Measurements from ENCODE around the gene RING1.

The RING1 gene

DNA sequence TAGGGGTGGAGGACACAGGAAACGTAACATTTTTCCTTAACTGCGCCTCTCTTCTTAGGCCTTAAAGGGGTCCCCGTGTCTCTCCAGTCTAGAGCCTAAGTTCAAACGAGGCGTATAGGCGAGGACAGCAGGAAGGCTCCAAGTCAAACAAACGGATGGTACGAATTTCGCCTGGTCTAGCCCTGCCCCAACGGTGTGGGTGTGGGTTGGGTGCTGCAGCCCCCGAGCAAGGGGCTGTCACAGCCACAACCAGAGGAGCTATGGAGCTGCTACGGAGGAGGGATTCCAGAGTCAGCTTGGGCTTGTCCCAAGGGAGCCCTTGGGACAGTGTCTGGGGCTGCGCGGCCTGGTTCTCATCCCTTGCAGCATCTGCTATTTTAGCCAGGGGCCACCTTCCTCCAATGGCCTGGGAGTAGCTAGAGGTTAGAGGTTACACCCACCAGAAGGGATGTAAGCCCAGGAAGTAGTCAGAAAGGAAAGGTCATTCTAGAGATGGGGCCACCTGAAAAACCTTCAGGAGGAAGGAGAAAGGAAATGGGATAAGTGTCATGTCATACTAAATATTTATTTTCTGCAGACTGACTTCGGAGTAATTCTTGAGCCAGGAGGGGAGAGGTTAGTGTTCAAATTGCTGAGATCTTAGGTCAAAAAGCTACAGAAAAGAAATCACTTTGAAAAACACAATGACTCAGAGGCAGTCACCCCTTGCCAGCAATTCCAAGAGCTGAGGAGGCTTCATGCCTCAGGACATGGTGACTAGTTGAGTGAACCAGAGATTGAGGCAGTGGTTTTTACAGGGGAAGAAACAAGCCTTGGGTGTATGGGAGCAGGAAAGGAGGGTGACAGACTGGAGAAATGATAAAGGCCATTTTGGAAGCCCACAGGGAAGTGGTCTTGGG, 41.7 kb downstream of the RING1 start:
- DNase-seq: peak; percentile 38 to 78

DNA sequence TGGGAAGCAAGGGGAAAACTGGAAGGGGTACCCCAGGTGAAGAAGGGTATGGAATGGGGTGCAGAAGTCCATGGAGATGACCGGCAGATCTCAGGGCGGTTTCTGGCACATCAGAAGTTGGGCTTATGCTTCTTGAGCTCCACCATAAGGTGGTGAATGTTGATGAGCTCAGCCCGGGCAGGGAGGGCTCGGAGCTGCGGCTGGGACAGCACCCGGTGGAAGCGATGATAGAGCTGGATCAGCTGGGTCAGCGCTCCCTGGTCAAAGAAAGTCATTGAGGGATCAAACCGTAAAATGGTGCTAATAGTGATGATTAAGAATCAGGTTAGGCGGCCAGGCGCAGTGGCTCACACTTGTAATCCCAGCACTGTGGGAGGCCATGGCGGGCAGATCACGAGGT, 42.4 kb downstream of the RING1 start:
- no peak for DNase-seq

DNA sequence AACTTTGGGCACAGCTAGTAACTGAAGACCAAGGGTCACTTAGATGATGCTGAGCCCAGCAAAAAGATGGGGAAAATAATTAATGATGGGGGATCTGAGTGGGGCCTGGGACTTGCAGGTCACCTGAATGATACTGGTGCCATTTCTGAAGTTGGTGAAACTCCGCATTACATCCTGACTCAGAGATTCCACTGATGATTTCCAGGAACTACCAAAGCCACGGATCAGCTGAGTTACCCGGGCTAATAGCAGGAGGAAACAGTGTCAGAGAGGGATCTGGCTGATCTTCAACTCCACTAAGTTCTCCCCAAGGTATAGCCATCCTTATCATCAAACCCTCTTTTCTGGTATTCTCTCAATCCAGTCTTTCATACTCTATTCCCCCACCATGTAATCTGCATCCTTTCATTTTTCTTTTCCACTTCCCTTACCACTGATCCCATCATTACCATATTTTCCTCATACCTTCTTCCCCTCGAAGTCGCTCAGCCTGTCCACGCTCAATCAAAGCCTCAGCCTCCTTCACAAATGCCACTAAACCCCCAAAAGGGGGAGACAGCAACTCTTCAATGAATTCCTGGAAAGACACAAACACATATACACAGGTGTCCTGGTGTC, 43.2 kb downstream of the RING1 start:
- DNase-seq: no peak

DNA sequence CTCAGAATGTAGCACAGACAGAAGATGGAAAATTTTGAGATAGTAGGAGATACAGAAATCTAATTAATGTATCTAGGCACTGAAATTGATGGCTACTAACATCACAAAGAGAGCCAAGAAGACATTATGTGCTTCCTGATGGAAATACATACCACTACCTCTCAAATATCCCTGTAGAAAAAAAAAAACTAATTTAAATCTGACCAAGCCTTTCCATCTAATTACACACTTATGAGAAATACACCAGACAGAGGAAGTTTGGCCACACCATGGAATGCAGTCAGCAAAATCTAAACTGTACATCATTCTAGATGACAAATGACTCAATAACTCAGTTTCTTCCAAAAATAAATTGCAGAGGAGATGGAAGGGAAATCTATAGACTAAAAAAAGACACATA, 44.5 kb downstream of the RING1 start:
- DNase-seq: no peak

DNA sequence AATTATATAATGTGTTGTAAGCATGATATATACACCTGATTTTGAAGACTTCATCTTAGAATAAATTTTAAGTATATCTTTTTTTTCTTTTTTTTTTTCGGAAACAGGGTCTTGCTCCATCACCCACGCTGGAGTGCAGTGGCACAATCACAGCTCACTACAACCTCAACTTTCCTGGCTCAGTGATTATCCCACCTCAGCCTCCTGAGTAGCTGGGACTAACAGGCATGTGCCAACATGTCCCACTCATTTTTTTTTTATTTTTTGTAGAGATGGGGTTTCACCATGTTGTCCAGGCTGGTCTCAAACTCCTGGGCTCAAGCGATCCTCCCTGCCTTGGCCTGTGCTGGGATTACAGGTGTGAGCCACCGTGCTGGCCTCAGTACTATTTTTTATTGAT, 46.3 kb downstream of the RING1 start:
- no peak for DNase-seq

DNA sequence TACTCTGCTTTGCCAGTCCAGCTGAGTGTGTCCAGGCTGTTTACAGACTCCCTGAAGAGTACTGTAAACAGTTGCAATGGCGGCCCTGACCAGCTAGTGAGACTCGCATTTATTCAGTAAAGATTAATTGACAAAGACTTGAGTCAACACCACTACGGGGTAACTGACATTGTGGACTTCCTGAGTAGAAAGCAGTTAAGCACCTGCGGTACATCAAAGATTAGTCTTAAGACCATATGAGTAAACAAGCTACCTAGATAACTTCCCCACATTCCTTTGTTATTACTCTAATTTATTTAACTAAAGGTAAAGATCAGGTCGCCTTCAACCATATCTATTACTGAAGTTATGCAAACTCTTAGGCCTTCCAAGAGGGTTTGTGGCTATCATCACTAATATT, 50.7 kb downstream of the RING1 start:
- DNase-seq: no peak
